Neural cell (in vitro differentiated cells): Measurements from ENCODE around the gene ZNF516. TPM values are rescaled to one million over a fixed set of nuclear protein-coding genes. Genes with fewer than 3 reads are reported as not detected.

Experiments
- H2AFZ ChIP-seq: fragments of 200-600, 300-800 bp; sonication (generic), shearing (Covaris generic); 2 replicates; pipeline ENCODE4 v1.6.0; 2014; ENCODE audit warnings: low read depth, mild to moderate bottlenecking, antibody characterized with exemption, low read length, moderate library complexity
- H3F3A ChIP-seq: fragments of 200-600 bp; shearing (Covaris generic); 2 replicates; pipeline ENCODE4 v1.6.1; 2016; ENCODE audit warnings: mild to moderate bottlenecking, moderate library complexity, mixed read lengths, antibody characterized with exemption, low read length; ENCODE audit not compliant: insufficient read depth, poor library complexity, severe bottlenecking
- H3K27ac ChIP-seq: fragments of 200-600, 300-800 bp; sonication (generic), shearing (Covaris generic); 2 replicates; pipeline ENCODE4 v1.5.1; 2014; ENCODE audit warnings: mild to moderate bottlenecking, low read length, moderate library complexity
- H3K27me3 ChIP-seq: fragments of 300-800, 200-600 bp; sonication (generic), shearing (Covaris generic); 2 replicates; pipeline ENCODE4 v1.6.0; 2014; ENCODE audit warnings: mild to moderate bottlenecking, low read depth, low read length, moderate library complexity; ENCODE audit not compliant: insufficient read depth
- H3K36me3 ChIP-seq: fragments of 300-800, 200-600 bp; sonication (generic), shearing (Covaris generic); 2 replicates; pipeline ENCODE4 v1.5.1; 2014; ENCODE audit warnings: mild to moderate bottlenecking, antibody characterized with exemption, low read length, moderate library complexity; ENCODE audit not compliant: insufficient read depth
- H3K4me2 ChIP-seq: fragments of 300-800, 200-600 bp; sonication (generic), shearing (Covaris generic); 2 replicates; pipeline ENCODE4 v1.6.0; 2014; ENCODE audit warnings: mild to moderate bottlenecking, low read length
- H3K4me3 ChIP-seq: fragments of 300-800, 200-600 bp; sonication (generic), shearing (Covaris generic); 2 replicates; pipeline ENCODE4 v1.5.1; 2014; ENCODE audit warnings: mild to moderate bottlenecking, low read length, moderate library complexity
- H3K79me2 ChIP-seq: fragments of 200-600 bp; shearing (Covaris generic); replicated peaks from 2 replicates; pipeline ENCODE4 v1.6.0; 2014; ENCODE audit warnings: mild to moderate bottlenecking, low read length, moderate library complexity; ENCODE audit not compliant: insufficient read depth
- H3K9ac ChIP-seq: fragments of 300-800, 200-600 bp; sonication (generic), shearing (Covaris generic); 2 replicates; pipeline ENCODE4 v1.6.1; 2016; ENCODE audit warnings: mild to moderate bottlenecking, low read length, mixed read lengths
- H3K9me2 ChIP-seq: fragments of 200-600 bp; shearing (Covaris generic); 2 replicates; pipeline ENCODE4 v1.6.1; 2016; ENCODE audit warnings: mild to moderate bottlenecking, low read length, mixed read lengths; ENCODE audit not compliant: insufficient read depth
- H3K9me3 ChIP-seq: fragments of 200-600, 300-800 bp; sonication (generic), shearing (Covaris generic); 2 replicates; pipeline ENCODE4 v1.6.1; 2016; ENCODE audit warnings: mild to moderate bottlenecking, mixed run types, low read length, moderate library complexity, mixed read lengths
- H4K20me1 ChIP-seq: fragments of 200-600 bp; shearing (Covaris generic); 2 replicates; pipeline ENCODE4 v1.6.1; 2016; ENCODE audit warnings: mild to moderate bottlenecking, mixed run types; ENCODE audit not compliant: insufficient read depth
- EP300 ChIP-seq: fragments of 450-650 bp; conservative IDR thresholded peaks from 2 replicates; pipeline ENCODE4 v1.6.1; 2014; ENCODE audit warnings: antibody characterized with exemption, mild to moderate bottlenecking, moderate library complexity; ENCODE audit not compliant: poor library complexity, severe bottlenecking
- EZH2 ChIP-seq: fragments of 200-600, 300-800 bp; shearing (Covaris generic), sonication (generic); IDR thresholded peaks from 2 replicates; pipeline ENCODE4 v1.6.1; 2014; ENCODE audit warnings: antibody characterized with exemption, low read length, borderline replicate concordance, mild to moderate bottlenecking; ENCODE audit not compliant: insufficient read depth, poor library complexity, severe bottlenecking
- MXI1 ChIP-seq: fragments of 450-650 bp; conservative IDR thresholded peaks from 2 replicates; pipeline ENCODE4 v1.6.1; 2014; ENCODE audit warnings: antibody characterized with exemption, mild to moderate bottlenecking; ENCODE audit not compliant: poor library complexity, severe bottlenecking
- POLR2AphosphoS5 ChIP-seq: IDR thresholded peaks from 2 replicates; pipeline ENCODE4 v1.6.1; 2012
- RAD21 ChIP-seq: fragments of 450-650 bp; conservative IDR thresholded peaks from 2 replicates; pipeline ENCODE4 v1.6.1; 2014; ENCODE audit warnings: antibody characterized with exemption, mild to moderate bottlenecking, moderate library complexity
- SMC3 ChIP-seq: fragments of 450-650 bp; conservative IDR thresholded peaks from 2 replicates; pipeline ENCODE4 v1.6.1; 2014; ENCODE audit warnings: antibody characterized with exemption, mild to moderate bottlenecking, moderate library complexity; ENCODE audit not compliant: poor library complexity
- TAF1 ChIP-seq: IDR thresholded peaks from 2 replicates; pipeline ENCODE4 v1.6.1; 2012; ENCODE audit warnings: low read depth
- polyA plus RNA-seq: library from polyadenylated mRNA; depleted of rRNA; stranded (reverse); fragments of >200 nt; gene quantifications from 2 replicates; pipeline ENCODE4 v1.2.3, GENCODE V29; 2014
- TF ChIP-seq, protein P1 (sequence below): fragments of 450-650 bp; IDR thresholded peaks from 2 replicates; pipeline ENCODE4 v1.5.1; 2014; ENCODE audit warnings: antibody characterized with exemption, mild to moderate bottlenecking, moderate library complexity; ENCODE audit not compliant: poor library complexity, severe bottlenecking
- TF ChIP-seq, protein P2 (sequence below): IDR thresholded peaks from 2 replicates; pipeline ENCODE4 v1.6.1; 2012; ENCODE audit warnings: borderline replicate concordance

Gene ZNF516
- polyA plus RNA-seq, 1 donor from 2014 or later: 11.5 TPM

DNA sequence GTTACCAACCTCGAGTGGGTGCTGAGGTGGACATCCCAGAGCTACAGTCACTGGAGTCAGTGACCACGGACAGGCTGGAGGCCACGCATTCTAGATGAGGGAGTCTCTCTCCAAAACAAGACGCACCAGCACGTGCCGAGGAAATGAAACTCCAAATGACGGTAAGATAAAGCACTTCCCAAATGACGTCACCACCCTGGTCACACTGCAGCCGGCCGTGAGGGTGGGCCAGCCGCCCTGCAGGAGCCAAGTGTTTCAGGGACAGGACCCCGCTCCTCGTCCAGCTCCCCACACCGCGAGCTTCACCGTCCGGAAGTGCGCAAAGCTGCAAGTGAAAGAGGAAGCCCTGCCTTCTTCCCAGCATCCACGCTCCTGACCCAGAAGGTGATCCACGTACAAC, 99.4 kb downstream of the ZNF516 start:
- Histone ChIP-seq H3K36me3 (no peaks in the 10 kb centered on the region), H3K9me2 (no peaks in the 10 kb centered on the region), H3K27ac (no peak overlapping the region), H3K9ac (no peak overlapping the region), H3K4me2 (no peak overlapping the region), H2AFZ (no peak overlapping the region), H3K4me3 (no peak overlapping the region), H3K79me2 (peaks cover 50% of the 10 kb centered on the region), H4K20me1 (no peaks in the 10 kb centered on the region), H3F3A (no peaks in the 10 kb centered on the region), H3K9me3 (no peaks in the 10 kb centered on the region), H3K27me3 (no peaks in the 10 kb centered on the region)
- TF ChIP-seq, protein P1, sequence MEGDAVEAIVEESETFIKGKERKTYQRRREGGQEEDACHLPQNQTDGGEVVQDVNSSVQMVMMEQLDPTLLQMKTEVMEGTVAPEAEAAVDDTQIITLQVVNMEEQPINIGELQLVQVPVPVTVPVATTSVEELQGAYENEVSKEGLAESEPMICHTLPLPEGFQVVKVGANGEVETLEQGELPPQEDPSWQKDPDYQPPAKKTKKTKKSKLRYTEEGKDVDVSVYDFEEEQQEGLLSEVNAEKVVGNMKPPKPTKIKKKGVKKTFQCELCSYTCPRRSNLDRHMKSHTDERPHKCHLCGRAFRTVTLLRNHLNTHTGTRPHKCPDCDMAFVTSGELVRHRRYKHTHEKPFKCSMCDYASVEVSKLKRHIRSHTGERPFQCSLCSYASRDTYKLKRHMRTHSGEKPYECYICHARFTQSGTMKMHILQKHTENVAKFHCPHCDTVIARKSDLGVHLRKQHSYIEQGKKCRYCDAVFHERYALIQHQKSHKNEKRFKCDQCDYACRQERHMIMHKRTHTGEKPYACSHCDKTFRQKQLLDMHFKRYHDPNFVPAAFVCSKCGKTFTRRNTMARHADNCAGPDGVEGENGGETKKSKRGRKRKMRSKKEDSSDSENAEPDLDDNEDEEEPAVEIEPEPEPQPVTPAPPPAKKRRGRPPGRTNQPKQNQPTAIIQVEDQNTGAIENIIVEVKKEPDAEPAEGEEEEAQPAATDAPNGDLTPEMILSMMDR: no peak
- TF ChIP-seq POLR2AphosphoS5 (no peak), MXI1 (no peak), EP300 (no peak), RAD21 (no peak)
- TF ChIP-seq, protein P2, sequence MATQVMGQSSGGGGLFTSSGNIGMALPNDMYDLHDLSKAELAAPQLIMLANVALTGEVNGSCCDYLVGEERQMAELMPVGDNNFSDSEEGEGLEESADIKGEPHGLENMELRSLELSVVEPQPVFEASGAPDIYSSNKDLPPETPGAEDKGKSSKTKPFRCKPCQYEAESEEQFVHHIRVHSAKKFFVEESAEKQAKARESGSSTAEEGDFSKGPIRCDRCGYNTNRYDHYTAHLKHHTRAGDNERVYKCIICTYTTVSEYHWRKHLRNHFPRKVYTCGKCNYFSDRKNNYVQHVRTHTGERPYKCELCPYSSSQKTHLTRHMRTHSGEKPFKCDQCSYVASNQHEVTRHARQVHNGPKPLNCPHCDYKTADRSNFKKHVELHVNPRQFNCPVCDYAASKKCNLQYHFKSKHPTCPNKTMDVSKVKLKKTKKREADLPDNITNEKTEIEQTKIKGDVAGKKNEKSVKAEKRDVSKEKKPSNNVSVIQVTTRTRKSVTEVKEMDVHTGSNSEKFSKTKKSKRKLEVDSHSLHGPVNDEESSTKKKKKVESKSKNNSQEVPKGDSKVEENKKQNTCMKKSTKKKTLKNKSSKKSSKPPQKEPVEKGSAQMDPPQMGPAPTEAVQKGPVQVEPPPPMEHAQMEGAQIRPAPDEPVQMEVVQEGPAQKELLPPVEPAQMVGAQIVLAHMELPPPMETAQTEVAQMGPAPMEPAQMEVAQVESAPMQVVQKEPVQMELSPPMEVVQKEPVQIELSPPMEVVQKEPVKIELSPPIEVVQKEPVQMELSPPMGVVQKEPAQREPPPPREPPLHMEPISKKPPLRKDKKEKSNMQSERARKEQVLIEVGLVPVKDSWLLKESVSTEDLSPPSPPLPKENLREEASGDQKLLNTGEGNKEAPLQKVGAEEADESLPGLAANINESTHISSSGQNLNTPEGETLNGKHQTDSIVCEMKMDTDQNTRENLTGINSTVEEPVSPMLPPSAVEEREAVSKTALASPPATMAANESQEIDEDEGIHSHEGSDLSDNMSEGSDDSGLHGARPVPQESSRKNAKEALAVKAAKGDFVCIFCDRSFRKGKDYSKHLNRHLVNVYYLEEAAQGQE: no peak

GRCh38 chr18:76394780-76395476, 100.1 kb downstream of the ZNF516 start:
- Histone ChIP-seq H3K9me2 (no peaks in the 10 kb centered on the region), H2AFZ (no peak overlapping the region), H3K27ac (no peak overlapping the region), H3F3A (no peaks in the 10 kb centered on the region), H3K9me3 (no peaks in the 10 kb centered on the region), H3K4me2 (no peak overlapping the region), H3K27me3 (no peaks in the 10 kb centered on the region), H3K9ac (no peak overlapping the region), H3K36me3 (no peaks in the 10 kb centered on the region), H4K20me1 (no peaks in the 10 kb centered on the region), H3K4me3 (no peak overlapping the region), H3K79me2 (peaks cover 51% of the 10 kb centered on the region)
- no peak for TF ChIP-seq POLR2AphosphoS5
- TF ChIP-seq EZH2: no peak
- no peak for TF ChIP-seq EP300
- no peak for TF ChIP-seq MXI1
- no peak for TF ChIP-seq TAF1
- no peak for TF ChIP-seq SMC3
- TF ChIP-seq RAD21: no peak
- TF ChIP-seq, protein P2: no peak
- TF ChIP-seq, protein P1: no peak
